Upper lobe of left lung (tissue), 6 donors: Measurements from ENCODE around the gene TMEM164. TPM values are rescaled to one million over a fixed set of nuclear protein-coding genes. Genes with fewer than 3 reads are reported as not detected.

Experiments
- ATAC-seq, 2 donors: fragments of 200-7000 bp; cut with Tn5 transposase; one replicate each; pipeline ENCODE4 v1.9.1; 2022; ENCODE audit warnings: mild to moderate bottlenecking in 2 of 2, moderate library complexity in 2 of 2; ENCODE audit not compliant: low FRiP score in 2 of 2
- DNase-seq, 2 donors: peaks; one replicate each; pipeline ENCODE4 v3.0.0-alpha.2; 2019 to 2020
- H3K27ac ChIP-seq, 4 donors: fragments of 200-600 bp; sonication (generic); one replicate each; pipeline ENCODE4 v1.5.1; 2016 to 2019
- H3K27me3 ChIP-seq, 4 donors: fragments of 200-600 bp; sonication (generic); one replicate each; pipeline ENCODE4 v1.5.1; 2017 to 2019
- H3K36me3 ChIP-seq, 4 donors: fragments of 200-600 bp; sonication (generic); one replicate each; pipeline ENCODE4 v1.5.1; 2016 to 2019
- H3K4me1 ChIP-seq, 4 donors: fragments of 200-600 bp; sonication (generic); one replicate each; pipeline ENCODE4 v1.5.1; 2018 to 2019
- H3K4me3 ChIP-seq, 4 donors: fragments of 200-600 bp; sonication (generic); one replicate each; pipeline ENCODE4 v1.5.1; 2017 to 2019; ENCODE audit warnings: mild to moderate bottlenecking in 2 of 4, moderate library complexity in 1 of 4
- H3K9me3 ChIP-seq, 4 donors: fragments of 200-600 bp; sonication (generic); one replicate each; pipeline ENCODE4 v1.5.1; 2018 to 2019
- CTCF ChIP-seq, 6 experiments: fragments of 450-650 bp in 4 of 6; fragments of 200-600 bp in 2 of 6; sonication (generic) in 2 of 6; IDR thresholded peaks; one replicate each; pipeline ENCODE4 v1.5.1; 2016 to 2019; ENCODE audit warnings: antibody characterized with exemption in 6 of 6
- EP300 ChIP-seq, 4 donors: sonication (generic); formaldehyde crosslinking; IDR thresholded peaks; one replicate each; pipeline ENCODE4 v1.5.1; 2017; ENCODE audit warnings: antibody characterized with exemption in 4 of 4, control low read depth in 2 of 4
- POLR2A ChIP-seq, 4 donors: fragments of 450-650 bp; IDR thresholded peaks; one replicate each; pipeline ENCODE4 v1.5.1; 2016 to 2017; ENCODE audit warnings: antibody characterized with exemption in 4 of 4, mild to moderate bottlenecking in 2 of 4
- POLR2AphosphoS5 ChIP-seq, 2 donors: sonication (generic); formaldehyde crosslinking; IDR thresholded peaks; one replicate each; pipeline ENCODE4 v1.5.1; 2017; ENCODE audit warnings: antibody characterized with exemption in 2 of 2
- WGBS, 2 donors: methylation state at CpG; one replicate each; pipeline ENCODE4 v1.1.5; 2017 to 2018; 5-methylcytosine and 5-hydroxymethylcytosine counted together
- total RNA-seq, 6 donors: library from RNA; depleted of rRNA in 4 of 6; stranded (reverse); fragments of >200 nt in 4 of 6; gene quantifications; one replicate each; pipeline versions ENCODE4 v1.1.0 to v1.2.1, GENCODE V29; 2016 to 2021
- donor health status: DM: no; HTN: no; CAD: no; lungs with moderate emphysema.
- donor health status: DM: no; HTN: yes; CAD: no; lungs with severe emphysema.

TMEM164 gene
- total RNA-seq, 6 donors from 2014 or later, result 41.8 to 115 (median 61.8) TPM

GRCh38 chrX:110133735-110134370, 130.9 kb downstream of the TMEM164 start:
- Histone ChIP-seq H3K36me3 (no peaks in the 10 kb centered on the region), H3K9me3 (no peaks in the 10 kb centered on the region), H3K27ac (no peak overlapping the region), H3K4me3 (no peak overlapping the region), H3K27me3 (no peaks in the 10 kb centered on the region), H3K4me1 (peaks cover 0 to 3% (median 0%) of the 10 kb centered on the region in 4 donors)
- DNase-seq, result peak in 1 of 2 donors; percentile 52
- TF ChIP-seq POLR2AphosphoS5 (IDR thresholded peaks at IDR 0.05) (no peak), EP300 (IDR thresholded peaks at IDR 0.05) (no peak), CTCF (IDR thresholded peaks at IDR 0.05) (no peak), POLR2A (IDR thresholded peaks at IDR 0.05) (no peak)
- WGBS, 2 donors, result 53 to 67% methylated on average over 1 to 5 of the region's 5 CpGs
- ATAC-seq, result peak in 1 of 2 donors; percentile 75

- peaks cover 0 to 3% (median 0%) of the 10 kb centered on the region in 4 donors for H3K4me1 ChIP-seq
- WGBS, 2 donors, result 67 to 82% methylated on average over 1 of the region's 1 CpG
- ATAC-seq, result no peak
Measured at GRCh38 chrX:110135618-110136017, 132.7 kb downstream of the TMEM164 start.

GRCh38 chrX:110136136-110136535, 133.2 kb downstream of the TMEM164 start:
- WGBS, 2 donors, result 62 to 86% methylated on average over 3 to 4 of the region's 4 CpGs
- ATAC-seq, result no peak
- Histone ChIP-seq H3K9me3 (no peaks in the 10 kb centered on the region), H3K36me3 (no peaks in the 10 kb centered on the region), H3K4me3 (no peak overlapping the region), H3K27me3 (no peaks in the 10 kb centered on the region), H3K4me1 (peaks cover 0 to 3% (median 0%) of the 10 kb centered on the region in 4 donors), H3K27ac (no peak overlapping the region)
- DNase-seq, result no peak
- TF ChIP-seq CTCF (IDR thresholded peaks at IDR 0.05) (no peak), EP300 (IDR thresholded peaks at IDR 0.05) (no peak), POLR2A (IDR thresholded peaks at IDR 0.05) (no peak), POLR2AphosphoS5 (IDR thresholded peaks at IDR 0.05) (no peak)

More at GRCh38 chrX:110135618-110136017, 132.7 kb downstream of the TMEM164 start:
- no peaks in the 10 kb centered on the region for H3K9me3 ChIP-seq
- no peak overlapping the region for H3K27ac ChIP-seq
- no peak for TF ChIP-seq POLR2A (IDR thresholded peaks at IDR 0.05)
- no peak for TF ChIP-seq EP300 (IDR thresholded peaks at IDR 0.05)
- TF ChIP-seq CTCF (IDR thresholded peaks at IDR 0.05), result no peak
- no peak for TF ChIP-seq POLR2AphosphoS5 (IDR thresholded peaks at IDR 0.05)
- H3K27me3 ChIP-seq, result no peaks in the 10 kb centered on the region
- H3K36me3 ChIP-seq, result no peaks in the 10 kb centered on the region
- no peak overlapping the region for H3K4me3 ChIP-seq
- DNase-seq, result no peak

GRCh38 chrX:110138557-110138956, 135.6 kb downstream of the TMEM164 start:
- DNase-seq (no peak), ATAC-seq (no peak)
- H3K36me3 ChIP-seq, result no peaks in the 10 kb centered on the region
- no peaks in the 10 kb centered on the region for H3K9me3 ChIP-seq
- H3K27ac ChIP-seq, result no peak overlapping the region
- no peak overlapping the region for H3K4me3 ChIP-seq
- H3K27me3 ChIP-seq, result no peaks in the 10 kb centered on the region
- TF ChIP-seq CTCF (IDR thresholded peaks at IDR 0.05) (no peak), EP300 (IDR thresholded peaks at IDR 0.05) (no peak), POLR2A (IDR thresholded peaks at IDR 0.05) (no peak), POLR2AphosphoS5 (IDR thresholded peaks at IDR 0.05) (no peak)
- no peaks in the 10 kb centered on the region for H3K4me1 ChIP-seq
- 90 to 91% methylated on average over 3 of the region's 3 CpGs for WGBS, 2 donors

- TF ChIP-seq POLR2A (IDR thresholded peaks at IDR 0.05) (no peak), EP300 (IDR thresholded peaks at IDR 0.05) (no peak), POLR2AphosphoS5 (IDR thresholded peaks at IDR 0.05) (no peak), CTCF (IDR thresholded peaks at IDR 0.05) (no peak)
- DNase-seq, result no peak
- Histone ChIP-seq H3K27me3 (no peaks in the 10 kb centered on the region), H3K4me3 (no peak overlapping the region), H3K4me1 (no peaks in the 10 kb centered on the region), H3K9me3 (no peaks in the 10 kb centered on the region), H3K27ac (no peak overlapping the region), H3K36me3 (no peaks in the 10 kb centered on the region)
- 43 to 71% methylated on average over 1 of the region's 1 CpG for WGBS, 2 donors
- ATAC-seq, result no peak
Measured at GRCh38 chrX:110139172-110139571, 136.3 kb downstream of the TMEM164 start.
